HCT116 (cell line): Measurements from ENCODE around the gene MPV17. TPM values are rescaled to one million over a fixed set of nuclear protein-coding genes. Genes with fewer than 3 reads are reported as not detected.
A peak's percentile ranks its signal among the peaks of the same experiment; 100 is the strongest.

Experiments used
- ATAC-seq: fragments of 200-7000 bp; cut with Tn5 transposase; 2 replicates; pipeline ENCODE4 v1.9.1; 2020; ENCODE audit warnings: mild to moderate bottlenecking, moderate library complexity
- BruUV-seq: library from RNA; stranded (reverse); fragments of 400-500 nt; replicated peaks from 2 replicates; lab custom pipeline; 2021; lab: Mats Ljungman, UMichigan
- CTCF ChIA-PET: fragments of 300-600 bp; sonication (Branson Sonifier 250); formaldehyde crosslinking; loops from one replicate; lab custom pipeline; 2021; ENCODE audit warnings: antibody characterized with exemption; lab: Charles Lee
- POLR2A ChIA-PET: fragments of 300-600, 350-600 bp; sonication (Branson Sonifier 250); formaldehyde crosslinking; loops from one replicate; lab custom pipeline; 2021; ENCODE audit warnings: antibody characterized with exemption; lab: Charles Lee
- RAD21 ChIA-PET, 2 experiments: fragments of 300-600 bp; sonication (Branson Sonifier 250); formaldehyde crosslinking; loops; one replicate each; lab custom pipeline; 2023; ENCODE audit warnings: low total read pairs in 2 of 2; ENCODE audit not compliant: uncharacterized antibody in 2 of 2, unreplicated experiment in 2 of 2, low non-redundant PET in 1 of 2; lab: Charles Lee
- DNase-seq: peaks from one replicate; pipeline ENCODE4 v3.0.0-alpha.2; 2010; ENCODE audit warnings: low read depth, low spot score
- H2AFZ ChIP-seq: fragments of 200-600 bp; shearing (Covaris generic), sonication (generic); 2 replicates; pipeline ENCODE4 v1.6.1; 2017; ENCODE audit warnings: low read depth, mixed run types, mixed read lengths, antibody characterized with exemption, low read length; ENCODE audit not compliant: poor library complexity, severe bottlenecking
- H3K27ac ChIP-seq: 2 replicates; pipeline ENCODE4 v1.5.1; 2012; ENCODE audit warnings: low read depth, low read length
- H3K27me3 ChIP-seq: fragments of 200-600 bp; sonication (generic); 2 replicates; pipeline ENCODE4 v1.6.1; 2016; ENCODE audit warnings: mixed run types, low read length, mixed read lengths; ENCODE audit not compliant: insufficient read depth
- H3K36me3 ChIP-seq, 2 experiments: fragments of 200-500 bp in 1 of 2; fragments of 200-600 bp in 1 of 2; sonication (Bioruptor generic) in 1 of 2; sonication (generic) in 1 of 2; 2 replicates each; pipeline versions ENCODE4 v1.5.1 to v1.6.1; 2014 to 2016; ENCODE audit warnings: low read length in 2 of 2, inconsistent platforms in 1 of 2, mixed read lengths in 1 of 2, mixed run types in 1 of 2; ENCODE audit not compliant: insufficient read depth in 2 of 2, control insufficient read depth in 1 of 2
- H3K4me1 ChIP-seq, 2 experiments: fragments of 200-600 bp in 1 of 2; sonication (generic) in 1 of 2; 2 replicates each; pipeline versions ENCODE4 v1.5.1 to v1.6.1; 2012 to 2017; ENCODE audit warnings: low read length in 2 of 2, inconsistent platforms in 1 of 2, mild to moderate bottlenecking in 1 of 2, mixed read lengths in 1 of 2, mixed run types in 1 of 2, moderate library complexity in 1 of 2; ENCODE audit not compliant: insufficient read depth in 2 of 2, control insufficient read depth in 1 of 2
- H3K4me2 ChIP-seq: fragments of 200-600 bp; sonication (generic); 2 replicates; pipeline ENCODE4 v1.6.1; 2017; ENCODE audit warnings: mixed run types, low read length, mixed read lengths
- H3K4me3 ChIP-seq, 2 experiments: fragments of 200-600 bp in 1 of 2; sonication (generic) in 1 of 2; replicated peaks in 1 of 2; 2 replicates each; pipeline ENCODE4 v1.5.1; 2011 to 2016; ENCODE audit warnings: low read length in 2 of 2, control low read depth in 1 of 2, low read depth in 1 of 2, mild to moderate bottlenecking in 1 of 2, mixed read lengths in 1 of 2, mixed run types in 1 of 2
- H3K79me2 ChIP-seq: fragments of 200-600 bp; sonication (generic); 2 replicates; pipeline ENCODE4 v1.6.1; 2017; ENCODE audit warnings: mild to moderate bottlenecking, mixed run types, low read length, moderate library complexity, mixed read lengths; ENCODE audit not compliant: insufficient read depth
- H3K9ac ChIP-seq: fragments of 200-600 bp; sonication (generic); 2 replicates; pipeline ENCODE4 v1.6.1; 2016; ENCODE audit warnings: low read length, mixed read lengths
- H3K9me2 ChIP-seq: fragments of 200-600 bp; sonication (generic), shearing (Covaris generic); 2 replicates; pipeline ENCODE4 v1.6.1; 2017; ENCODE audit warnings: mixed run types, mild to moderate bottlenecking, moderate library complexity; ENCODE audit not compliant: insufficient read depth
- H3K9me3 ChIP-seq, 2 experiments: fragments of 200-500 bp in 1 of 2; fragments of 200-600 bp in 1 of 2; sonication (Bioruptor generic) in 1 of 2; sonication (generic) in 1 of 2; 2 replicates each; pipeline ENCODE4 v1.6.1; 2014 to 2017; ENCODE audit warnings: low read length in 2 of 2, mixed read lengths in 2 of 2, inconsistent platforms in 1 of 2, low read depth in 1 of 2, mild to moderate bottlenecking in 1 of 2, mixed run types in 1 of 2, moderate library complexity in 1 of 2; ENCODE audit not compliant: control insufficient read depth in 1 of 2, insufficient read depth in 1 of 2
- H4K20me1 ChIP-seq: fragments of 200-600 bp; sonication (generic), shearing (Covaris generic); 2 replicates; pipeline ENCODE4 v1.6.1; 2017; ENCODE audit warnings: mixed run types, mild to moderate bottlenecking, moderate library complexity; ENCODE audit not compliant: insufficient read depth
- ATF3 ChIP-seq: IDR thresholded peaks from 2 replicates; pipeline ENCODE4 v1.6.1; 2012
- CEBPB ChIP-seq: IDR thresholded peaks from 2 replicates; pipeline ENCODE4 v1.6.1; 2012; ENCODE audit warnings: low read depth
- CTCF ChIP-seq, 3 experiments: fragments of 200-600 bp in 1 of 3; sonication (generic) in 1 of 3; IDR thresholded peaks in 2 of 3; conservative IDR thresholded peaks in 1 of 3; 2 replicates each; pipeline ENCODE4 v1.5.1; 2012 to 2017; ENCODE audit warnings: low read depth in 2 of 3, low read length in 2 of 3, antibody characterized with exemption in 1 of 3, borderline replicate concordance in 1 of 3, control low read depth in 1 of 3, mild to moderate bottlenecking in 1 of 3, mixed read lengths in 1 of 3, mixed run types in 1 of 3, moderate library complexity in 1 of 3; ENCODE audit not compliant: insufficient read depth in 1 of 3
- EGR1 ChIP-seq: IDR thresholded peaks from 2 replicates; pipeline ENCODE4 v1.6.1; 2012; ENCODE audit warnings: low read depth
- EZH2 ChIP-seq: fragments of 200-600 bp; sonication (generic); IDR thresholded peaks from 2 replicates; pipeline ENCODE4 v1.6.1; 2017; ENCODE audit warnings: antibody characterized with exemption, mixed run types
- EZH2phosphoT487 ChIP-seq: fragments of 200-600 bp; IDR thresholded peaks from 2 replicates; pipeline ENCODE4 v1.6.1; 2018; ENCODE audit warnings: antibody characterized with exemption, borderline replicate concordance
- MAX ChIP-seq: IDR thresholded peaks from 2 replicates; pipeline ENCODE4 v1.6.1; 2012
- RAD21 ChIP-seq: IDR thresholded peaks from 2 replicates; pipeline ENCODE4 v1.6.1; 2012; ENCODE audit warnings: low read depth, mild to moderate bottlenecking
- SIN3A ChIP-seq: IDR thresholded peaks from 2 replicates; pipeline ENCODE4 v1.6.1; 2012; ENCODE audit warnings: low read depth
- TCF7L2 ChIP-seq: IDR thresholded peaks from 2 replicates; pipeline ENCODE4 v1.7.0; 2011; ENCODE audit warnings: borderline replicate concordance, inconsistent platforms; ENCODE audit not compliant: insufficient read depth, insufficient read length; ENCODE audit errors: extremely low read depth
- YY1 ChIP-seq: IDR thresholded peaks from 2 replicates; pipeline ENCODE4 v1.6.1; 2011; ENCODE audit warnings: low read length, low read depth, moderate library complexity, mild to moderate bottlenecking; ENCODE audit not compliant: insufficient replicate concordance; ENCODE audit errors: extremely low read depth
- intact Hi-C: fragments of 100-400 bp; cut with micrococcal nuclease; formaldehyde crosslinking; loops from 2 replicates; pipeline ENCODE4 v1.10.0; 2022
- total RNA-seq: library from RNA; stranded (reverse); gene quantifications from one replicate; pipeline ENCODE4 v1.2.1, GENCODE V29; 2021; ENCODE audit not compliant: unreplicated experiment

Gene MPV17
- total RNA-seq, 1 experiment from 2014 or later: 55.4 TPM

GRCh38 chr2:27281442-27281841, 41.5 kb downstream of the MPV17 start:
- Histone ChIP-seq H3K4me2 (peak overlapping the region; percentile 34; the same call in 1 of the 2 replicates), H3K9me3 (no peaks in the 10 kb centered on the region)
- no TSS peak for BruUV-seq
- no peak for TF ChIP-seq YY1
- TF ChIP-seq TCF7L2: no peak
- no peak for TF ChIP-seq MAX
- no peak for TF ChIP-seq RAD21
- TF ChIP-seq EGR1: no peak
- TF ChIP-seq EZH2: no peak
- no peak for TF ChIP-seq CEBPB
- TF ChIP-seq, all 23 proteins: peak for 0
- DNase-seq (no peak), ATAC-seq (no peak)
- Histone ChIP-seq H3K27ac (no peak overlapping the region), H3K4me1 (peaks cover 2 to 28% of the 10 kb centered on the region in 2 experiments), H3K4me3 (no peak overlapping the region), H3K36me3 (no peaks in the 10 kb centered on the region), H3K79me2 (no peaks in the 10 kb centered on the region), H3K9ac (no peak overlapping the region), H4K20me1 (no peaks in the 10 kb centered on the region), H3K9me2 (no peaks in the 10 kb centered on the region), H3K27me3 (no peaks in the 10 kb centered on the region), H2AFZ (no peak overlapping the region)
- intact Hi-C loops: loop anchor here (2.0 to 5.0 kb wide), 2 partner anchors 183 to 314 kb away; no protein-coding TSS in a partner anchor
- ChIA-PET RAD21 (interaction anchor here in 1 of 2 experiments (1.2 kb wide), 1 partner anchor 22 kb away, joined by 3 read pairs; no protein-coding TSS in a partner anchor), POLR2A (interaction anchor here (2.3 kb wide), 1 partner anchor 12 kb away, joined by 8 read pairs; no protein-coding TSS in a partner anchor), CTCF (interaction anchor here (1.3 to 5.6 kb wide), 4 partner anchors 11 to 90 kb away, joined by 3 to 50 read pairs (median 17); no protein-coding TSS in a partner anchor)

- no peaks in the 10 kb centered on the region for H3K9me2 ChIP-seq
- H2AFZ ChIP-seq: no peak overlapping the region
- no peaks in the 10 kb centered on the region for H3K27me3 ChIP-seq
- H3K9me3 ChIP-seq: no peaks in the 10 kb centered on the region
- no peak overlapping the region for H3K4me2 ChIP-seq
- H4K20me1 ChIP-seq: no peaks in the 10 kb centered on the region
- BruUV-seq: no TSS peak
- H3K79me2 ChIP-seq: no peaks in the 10 kb centered on the region
- CTCF ChIA-PET: interaction anchor here (1.1 to 5.6 kb wide), 7 partner anchors 11 to 89 kb away, joined by 3 to 50 read pairs (median 12); partner anchors contain the start of gene MPV17
- no peaks in the 10 kb centered on the region for H3K36me3 ChIP-seq
- H3K4me3 ChIP-seq: no peak overlapping the region
- H3K9ac ChIP-seq: no peak overlapping the region
- ATAC-seq (no peak), DNase-seq (no peak)
- RAD21 ChIA-PET: interaction anchor here in 1 of 2 experiments (1.5 kb wide), 1 partner anchor 32 kb away, joined by 3 read pairs; no protein-coding TSS in a partner anchor
- TF ChIP-seq CTCF (IDR thresholded peaks at IDR 0.05 in 2 of 3, conservative IDR thresholded peaks at IDR 0.05 in 1 of 3; ENCODE audit: borderline replicate concordance in 1 of 3, insufficient read depth in 1 of 3, low read depth in 2 of 3, low read length in 2 of 3): no peak
- TF ChIP-seq EZH2phosphoT487: no peak
- no peak for TF ChIP-seq SIN3A
- TF ChIP-seq EZH2: no peak
- no peak for TF ChIP-seq ATF3
- POLR2A ChIA-PET: interaction anchor here (1.7 kb wide), 1 partner anchor 18 kb away, joined by 5 read pairs; the partner anchor contains the start of gene SLC30A3
- intact Hi-C loops: loop anchor here (1.0 to 5.0 kb wide), 3 partner anchors 31 to 314 kb away; no protein-coding TSS in a partner anchor
- no peak overlapping the region for H3K27ac ChIP-seq
- H3K4me1 ChIP-seq: peaks cover 2 to 28% of the 10 kb centered on the region in 2 experiments
These were observed 42.1 kb downstream of the MPV17 start for GRCh38 chr2:27280826-27281225.
